GM11168 (cell line): ENCODE data around the gene TREX2.

Experiments
- in situ Hi-C: fragments of 300-500 bp; cut with MboI; formaldehyde crosslinking; loops from one replicate; pipeline ENCODE4 v1.12.0; 2022; ENCODE audit warnings: low sequenced_read_pairs; ENCODE audit not compliant: unreplicated experiment

TREX2 gene, protein sequence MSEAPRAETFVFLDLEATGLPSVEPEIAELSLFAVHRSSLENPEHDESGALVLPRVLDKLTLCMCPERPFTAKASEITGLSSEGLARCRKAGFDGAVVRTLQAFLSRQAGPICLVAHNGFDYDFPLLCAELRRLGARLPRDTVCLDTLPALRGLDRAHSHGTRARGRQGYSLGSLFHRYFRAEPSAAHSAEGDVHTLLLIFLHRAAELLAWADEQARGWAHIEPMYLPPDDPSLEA

DNA sequence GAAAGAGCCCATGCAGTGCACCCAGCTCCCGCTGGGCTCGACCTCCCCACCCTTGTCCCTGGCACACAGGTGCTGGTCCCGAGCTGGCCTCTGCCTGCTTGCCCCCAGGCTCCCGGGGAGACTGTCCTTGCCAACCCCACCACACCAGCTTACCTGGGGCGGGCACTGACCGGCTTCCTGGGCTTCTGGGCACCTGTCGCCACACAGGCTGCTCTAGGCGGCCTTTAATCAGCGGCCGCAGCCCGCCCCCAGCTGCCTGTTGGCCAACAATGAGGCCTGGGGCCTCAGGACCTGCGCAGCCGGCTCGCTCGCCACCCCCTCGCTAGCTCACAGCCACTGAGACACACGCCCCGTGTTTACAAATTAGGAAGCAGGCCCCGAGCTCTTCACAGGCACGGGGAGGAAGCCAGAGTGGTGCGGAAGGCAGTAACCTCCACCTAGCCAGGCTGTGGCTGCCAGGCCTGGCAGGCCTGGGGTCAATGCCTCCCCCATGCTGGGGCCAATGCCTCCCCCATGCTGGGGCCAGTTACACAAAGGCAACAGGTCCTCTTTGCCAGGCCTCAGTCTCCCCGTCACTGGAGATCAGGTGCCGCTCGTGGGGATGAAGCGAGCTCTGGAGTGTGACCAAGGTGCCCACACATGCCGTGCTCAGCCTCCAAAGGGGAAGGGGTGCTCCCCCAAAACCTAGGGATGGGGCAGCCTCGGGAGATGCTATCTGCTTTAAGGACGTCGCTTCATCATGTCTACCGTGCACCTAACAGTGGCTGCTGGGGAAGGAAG, at the start of gene TREX2:
Gene TREX2, minus strand, starts transcription at position 201 of the 780 bp plus-strand sequence. CDS start 626 bp downstream, outside the sequence.
- in situ Hi-C loops: no loop called here

DNA sequence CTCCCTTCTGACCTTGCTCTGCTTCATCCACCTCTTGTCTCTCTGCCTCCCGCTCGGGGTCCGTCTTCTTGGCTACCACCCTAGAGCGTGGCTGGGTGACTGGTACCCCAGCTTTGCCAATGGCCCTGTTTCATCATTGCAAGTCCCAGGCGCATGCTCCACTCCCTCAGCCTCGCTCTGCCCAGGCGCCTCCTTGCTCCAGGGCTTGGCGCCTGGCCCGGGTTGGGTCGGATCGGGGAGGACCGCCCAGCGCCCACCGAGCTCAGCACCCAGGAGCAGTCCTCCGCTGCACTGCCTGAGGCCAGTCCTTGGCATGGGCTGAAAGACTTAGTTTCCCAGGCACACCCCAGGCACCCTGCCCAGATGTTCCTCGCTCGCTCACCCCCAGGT, 49.5 kb upstream of the TREX2 start:
- in situ Hi-C loops: no loop called here

DNA sequence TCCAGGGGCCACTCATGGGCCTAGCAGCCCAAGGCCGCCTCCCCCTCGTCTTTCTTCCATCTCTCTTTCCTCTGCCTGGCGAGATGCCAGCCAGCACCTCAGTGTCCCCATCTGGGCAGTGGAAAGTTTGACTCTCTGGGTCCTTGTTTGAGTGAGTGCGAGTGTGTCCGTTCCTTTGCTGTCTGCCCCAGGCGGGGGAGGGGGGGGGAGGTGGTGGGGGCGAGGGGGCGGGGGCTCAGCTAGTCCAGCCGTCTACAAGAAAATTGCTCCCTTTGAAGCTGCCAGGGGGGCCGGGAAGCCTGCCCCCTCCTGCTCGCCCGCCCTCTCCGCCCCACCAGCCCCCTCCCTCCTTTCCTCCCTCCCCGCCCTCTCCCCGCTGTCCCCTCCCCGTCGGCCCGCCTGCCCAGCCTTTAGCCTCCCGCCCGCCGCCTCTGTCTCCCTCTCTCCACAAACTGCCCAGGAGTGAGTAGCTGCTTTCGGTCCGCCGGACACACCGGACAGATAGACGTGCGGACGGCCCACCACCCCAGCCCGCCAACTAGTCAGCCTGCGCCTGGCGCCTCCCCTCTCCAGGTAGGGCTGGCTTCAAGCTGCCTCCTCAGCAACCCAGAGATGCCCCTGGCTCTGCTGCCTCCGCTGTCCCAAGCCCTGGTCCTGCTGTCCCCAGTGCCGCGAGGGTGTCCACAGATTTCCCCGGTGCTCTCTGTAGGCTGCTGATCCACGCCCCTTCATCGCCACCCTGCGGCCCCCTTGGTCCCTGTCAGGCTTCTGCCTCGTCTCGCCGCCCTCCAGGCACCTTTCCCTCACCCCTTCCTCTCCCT, 48.9 kb upstream of the TREX2 start, which contains the start of gene BGN:
Gene BGN, plus strand, starts transcription at position 440 of the 821 bp plus-strand sequence. CDS start 9,652 bp downstream, outside the sequence.
- in situ Hi-C loops: no loop called here

DNA sequence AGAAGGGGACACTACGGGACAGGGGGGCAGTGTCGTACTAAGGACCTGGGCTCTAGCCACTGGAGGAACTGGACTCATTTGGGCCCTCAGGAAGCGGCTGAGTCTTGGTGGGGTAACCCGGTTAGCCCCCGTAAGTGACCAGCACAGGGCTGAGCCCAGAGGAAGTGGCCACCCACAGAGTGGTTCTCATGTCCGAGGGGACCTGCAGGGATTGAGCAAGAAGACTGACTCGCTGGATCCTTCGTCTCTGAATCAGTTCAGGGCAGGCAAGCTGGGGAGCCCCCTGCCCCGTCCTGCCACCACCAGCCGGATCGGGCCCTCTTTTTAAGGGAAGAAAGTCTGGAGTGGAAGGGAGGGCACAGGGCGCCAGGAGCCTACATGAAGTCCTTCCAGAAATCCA, 48.2 kb upstream of the TREX2 start:
- in situ Hi-C loops: no loop called here

DNA sequence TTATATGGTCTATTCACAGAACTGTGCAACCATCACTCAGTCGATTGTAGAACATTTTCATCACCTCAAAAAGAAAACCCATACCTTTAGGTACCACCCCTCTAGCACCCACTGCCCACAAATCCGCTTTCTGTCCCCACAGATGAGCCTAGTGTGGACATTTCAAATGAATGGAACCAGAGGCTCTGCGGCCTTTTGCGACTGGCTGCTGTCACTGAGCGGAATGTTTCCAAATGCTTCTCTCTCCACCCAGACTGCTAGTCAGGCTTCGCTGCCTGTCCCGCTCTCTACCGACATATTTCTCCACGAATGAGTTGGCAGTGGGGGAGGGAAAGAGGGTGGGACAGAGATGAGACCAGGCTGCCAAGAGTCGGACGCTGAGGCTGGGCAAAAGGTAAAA, 47.2 kb upstream of the TREX2 start:
- in situ Hi-C loops: no loop called here

DNA sequence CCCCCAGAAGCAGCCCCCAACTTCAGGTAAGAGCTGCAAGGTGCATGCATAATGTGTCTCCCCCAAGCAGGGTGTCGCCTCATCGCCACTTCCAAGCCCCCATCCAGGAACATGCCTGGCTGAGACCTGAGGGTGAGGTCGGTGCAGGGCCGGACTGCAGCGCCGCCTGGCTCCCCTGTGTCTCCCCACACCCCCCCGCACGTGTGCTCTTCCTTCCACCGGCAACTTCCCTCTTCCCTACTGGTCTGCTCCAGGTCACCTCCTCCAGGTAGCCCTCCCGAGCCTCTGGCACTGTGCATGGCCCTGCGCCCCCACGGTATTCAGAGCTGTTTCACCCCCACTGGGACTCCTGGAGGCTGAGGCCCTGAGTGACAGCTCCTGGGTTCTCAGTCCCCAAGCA, 46.7 kb upstream of the TREX2 start:
- in situ Hi-C loops: no loop called here

DNA sequence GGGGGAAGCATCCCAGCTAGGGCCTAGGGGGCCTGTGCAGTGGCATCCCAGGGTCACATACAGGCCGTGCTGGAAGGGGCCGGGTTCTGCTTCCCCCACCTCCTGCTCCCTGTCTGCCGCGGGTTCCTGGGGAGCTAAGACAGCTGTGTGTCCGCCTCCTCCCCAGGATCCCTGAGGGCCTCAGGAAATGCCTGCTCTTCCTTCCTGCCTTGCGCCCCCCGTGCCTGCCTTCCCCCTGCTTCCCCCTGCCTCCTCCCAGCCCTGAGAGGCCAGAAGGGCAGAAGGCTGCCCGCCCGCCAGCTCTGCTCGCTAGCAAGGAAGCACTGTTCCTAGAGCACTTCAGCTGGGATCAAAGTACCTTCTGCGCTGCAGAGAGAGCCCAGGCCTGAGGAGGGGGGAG, 46.1 kb upstream of the TREX2 start:
- in situ Hi-C loops: no loop called here

DNA sequence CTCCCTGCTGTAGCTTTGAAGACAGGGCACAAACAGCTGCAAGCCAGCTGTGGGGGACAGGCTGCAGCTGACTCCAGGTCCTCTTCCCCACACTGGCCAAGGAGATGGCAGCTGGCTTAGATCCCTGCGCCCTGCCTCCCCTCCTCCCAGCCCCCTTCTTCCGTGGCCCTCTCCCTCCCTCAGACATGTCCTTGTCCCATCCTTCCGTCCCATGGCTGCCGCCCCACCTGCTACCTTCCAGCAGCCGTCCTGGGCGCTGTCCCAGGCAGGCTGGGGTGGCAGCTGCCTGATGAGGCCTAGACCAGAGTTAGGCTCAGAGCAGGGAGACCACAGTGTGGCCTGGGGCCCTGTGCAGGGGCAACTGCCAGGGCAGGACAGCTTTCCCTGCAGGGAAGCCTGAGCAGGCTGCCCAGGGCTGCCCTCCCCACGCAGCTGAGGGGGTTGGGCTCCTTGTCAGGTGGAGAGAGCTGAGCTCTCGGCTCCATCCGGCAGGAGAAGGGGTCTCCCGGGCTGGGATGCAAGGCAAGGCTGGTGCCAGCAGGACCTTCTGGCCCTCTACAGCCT, 45.6 kb upstream of the TREX2 start:
- in situ Hi-C loops: no loop called here

DNA sequence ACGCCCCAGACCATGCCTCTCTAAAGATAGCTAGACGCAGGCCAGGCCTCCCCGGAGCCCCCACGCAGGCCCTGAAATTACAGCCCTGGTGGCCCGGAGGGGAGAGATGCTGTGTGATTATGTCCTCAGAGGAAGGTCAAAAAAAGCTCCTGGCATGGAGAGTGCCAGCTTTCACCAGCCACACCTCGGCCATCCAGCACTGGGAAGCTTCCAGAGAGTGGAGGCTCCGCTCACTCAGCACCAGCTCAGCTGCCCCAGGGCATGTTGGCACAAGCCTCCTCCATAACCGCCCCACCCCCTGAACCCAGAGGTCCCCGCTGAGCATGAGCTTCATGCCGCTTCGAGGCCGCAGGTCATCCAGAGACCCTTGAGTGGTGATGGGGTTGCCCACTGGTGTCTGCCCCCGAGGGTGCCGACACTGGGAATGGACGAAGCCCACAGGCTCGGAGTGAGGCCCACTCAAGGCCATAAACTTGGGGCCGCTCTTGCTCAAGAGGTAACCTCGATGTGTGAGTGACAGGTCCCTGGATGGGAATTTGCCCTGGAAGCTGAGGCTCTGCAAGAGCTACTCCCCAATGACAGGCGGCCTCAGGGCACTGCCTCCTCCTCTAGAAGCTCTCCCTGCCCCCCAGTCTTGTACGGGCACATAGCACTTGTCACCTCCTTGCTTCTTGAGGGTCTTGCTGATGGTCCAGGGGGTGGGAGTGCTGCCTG, 44.5 kb upstream of the TREX2 start:
- in situ Hi-C loops: no loop called here

DNA sequence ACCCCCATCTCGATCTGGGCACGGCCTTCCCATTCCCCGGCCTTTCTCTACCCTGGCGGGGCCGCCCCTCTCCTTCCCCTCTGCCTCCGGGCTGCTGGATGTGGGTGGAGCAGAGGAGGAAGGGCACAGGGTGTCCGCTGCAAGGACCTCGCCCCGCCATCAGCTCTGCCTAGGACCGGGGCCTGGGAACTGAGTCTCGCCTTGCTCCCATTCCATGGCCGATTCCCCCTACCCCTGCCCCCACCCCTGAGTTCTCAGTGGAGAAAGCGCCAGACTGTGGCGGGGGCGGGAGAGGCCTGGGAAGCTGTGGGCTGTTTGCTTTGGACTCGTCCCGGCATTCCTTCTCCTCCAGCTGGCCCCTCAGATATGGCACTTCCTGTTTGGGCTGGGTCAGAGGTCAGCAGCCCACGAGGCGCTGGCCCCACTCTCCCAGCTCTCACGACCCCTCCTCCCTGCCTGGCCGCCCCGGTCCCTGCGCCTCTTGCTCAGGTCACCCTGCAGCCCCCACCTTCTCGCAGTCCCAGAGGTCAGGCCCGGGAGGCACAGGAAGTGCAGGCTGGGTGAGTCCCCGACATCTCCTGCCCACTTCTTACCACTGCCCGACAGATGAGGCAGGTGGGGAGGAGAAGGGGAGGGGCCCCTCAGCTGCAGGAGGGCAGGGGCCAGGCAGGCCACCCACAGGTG, 42.5 kb upstream of the TREX2 start:
- in situ Hi-C loops: no loop called here

DNA sequence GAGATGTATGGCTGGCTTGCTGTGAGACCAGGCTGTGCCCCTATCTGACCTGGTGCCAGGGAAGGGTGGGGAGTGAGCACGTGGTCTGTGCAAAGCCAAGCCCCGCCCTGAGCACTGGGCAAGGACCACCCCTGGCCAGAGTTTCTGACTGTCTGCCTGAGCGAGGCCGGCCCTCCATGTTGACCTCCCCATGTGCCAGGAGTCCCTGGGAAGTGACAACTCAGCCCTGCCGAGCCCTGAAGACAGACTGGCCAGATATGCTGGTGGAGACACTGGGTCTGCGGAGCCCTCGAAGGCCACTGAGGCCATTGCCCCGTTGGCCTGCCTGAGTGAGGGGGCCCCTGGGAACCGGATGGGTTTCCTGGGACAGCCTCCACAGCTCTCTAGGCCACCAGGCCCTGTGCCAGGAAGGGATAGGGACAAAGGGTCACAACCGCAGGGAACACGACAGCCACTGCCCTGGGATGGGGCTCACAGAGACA, 41.8 kb upstream of the TREX2 start:
- in situ Hi-C loops: no loop called here

DNA sequence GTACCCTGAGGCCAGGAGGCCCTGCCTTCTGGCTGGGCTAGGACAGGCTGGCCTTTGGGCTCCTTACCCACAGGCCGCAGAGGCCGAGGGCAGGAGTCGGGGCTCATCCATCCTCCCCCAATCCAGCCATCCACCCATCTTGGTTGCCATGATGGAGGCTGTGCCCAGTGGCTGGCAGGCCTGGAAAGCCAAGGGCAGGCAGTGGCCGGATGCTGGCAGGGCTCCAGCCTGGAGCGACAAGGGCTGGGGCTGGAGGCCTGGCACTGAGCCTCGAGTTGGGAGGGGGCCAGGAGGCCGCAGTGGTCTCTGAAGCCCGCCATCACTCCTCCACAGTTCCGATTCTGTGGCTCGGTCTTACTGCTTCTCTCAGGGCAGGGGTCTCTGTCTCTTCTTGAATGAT, 40.3 kb upstream of the TREX2 start:
- in situ Hi-C loops: no loop called here

DNA sequence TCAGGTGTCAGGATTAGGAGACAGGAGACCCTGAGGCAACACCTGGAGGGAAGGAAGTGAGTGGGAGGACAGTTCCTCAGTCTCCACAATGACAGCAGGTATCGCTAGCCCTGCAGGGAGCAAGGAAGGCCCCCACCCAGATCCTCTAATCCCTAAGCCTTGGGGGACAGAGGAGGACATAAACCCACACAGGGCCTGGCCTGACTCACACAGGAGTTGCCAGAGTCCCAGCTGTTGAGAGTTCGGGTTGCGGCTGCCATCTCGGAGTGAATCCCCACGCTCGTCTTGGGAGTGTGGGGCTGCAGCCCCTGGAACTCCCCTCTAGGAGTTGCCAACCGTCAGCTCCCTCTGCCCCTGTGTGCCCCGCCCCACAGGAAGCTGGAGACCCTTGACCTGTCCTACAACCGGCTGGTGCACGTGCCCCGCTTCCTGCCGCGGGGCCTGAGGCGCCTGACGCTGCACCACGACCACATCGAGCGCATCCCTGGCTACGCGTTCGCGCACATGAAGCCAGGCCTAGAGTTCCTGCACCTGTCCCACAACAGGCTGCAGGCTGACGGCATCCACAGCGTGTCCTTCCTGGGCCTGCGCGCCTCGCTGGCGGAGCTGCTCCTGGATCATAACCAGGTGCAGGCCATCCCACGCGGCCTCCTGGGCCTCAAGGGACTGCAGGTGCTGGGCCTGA, 39.7 kb upstream of the TREX2 start:
- in situ Hi-C loops: no loop called here

DNA sequence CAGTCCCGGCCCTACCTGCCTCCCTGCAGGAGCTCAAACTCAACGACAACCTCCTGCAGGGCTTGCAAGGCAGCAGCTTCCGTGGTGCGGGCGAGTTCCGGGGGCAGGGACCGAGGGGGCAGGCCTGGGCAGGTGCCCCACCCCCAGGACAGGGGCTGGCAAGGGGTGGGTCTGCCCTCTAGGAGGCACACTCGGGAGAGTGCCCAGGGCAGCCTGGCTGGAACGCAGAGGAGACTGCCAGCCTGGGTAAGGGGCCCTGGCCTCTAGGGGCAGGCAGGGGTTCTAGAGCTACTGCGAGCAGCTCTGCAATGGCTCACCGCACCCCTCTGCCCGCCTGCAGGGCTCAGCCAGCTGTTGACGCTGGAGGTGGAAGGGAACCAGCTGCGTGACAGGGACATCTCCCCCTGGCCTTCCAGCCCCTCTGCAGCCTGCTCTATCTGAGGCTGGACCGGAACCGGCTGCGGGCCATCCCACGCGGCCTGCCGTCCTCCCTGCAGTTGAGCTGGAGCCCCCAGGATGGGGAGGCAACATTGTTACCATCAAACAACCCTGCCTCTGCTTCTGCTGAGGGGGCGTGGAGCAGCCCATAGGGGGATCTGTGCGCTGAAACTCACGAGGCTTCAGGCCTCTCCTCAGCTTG, 36.6 kb upstream of the TREX2 start:
- in situ Hi-C loops: no loop called here

DNA sequence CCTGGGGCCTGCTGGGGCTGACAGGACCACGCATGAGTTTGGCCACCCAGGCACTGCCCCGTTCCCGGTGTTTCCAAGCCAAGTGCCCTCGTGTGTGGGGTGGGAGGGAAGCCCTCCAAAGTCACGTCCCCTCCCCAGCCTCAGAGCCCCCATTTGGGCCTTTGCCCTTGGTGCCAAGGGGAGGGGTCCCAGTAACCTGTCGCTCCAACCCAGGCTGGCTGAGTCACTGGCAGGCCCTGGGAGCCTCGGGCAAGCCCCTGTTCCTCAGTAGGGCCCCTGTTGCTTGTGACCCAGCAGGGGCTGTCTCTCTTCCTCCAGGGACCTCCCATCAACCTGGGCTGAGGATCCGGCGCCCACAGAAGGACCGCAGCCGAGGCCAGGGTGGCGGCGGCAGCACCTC, 35.2 kb upstream of the TREX2 start:
- in situ Hi-C loops: no loop called here

DNA sequence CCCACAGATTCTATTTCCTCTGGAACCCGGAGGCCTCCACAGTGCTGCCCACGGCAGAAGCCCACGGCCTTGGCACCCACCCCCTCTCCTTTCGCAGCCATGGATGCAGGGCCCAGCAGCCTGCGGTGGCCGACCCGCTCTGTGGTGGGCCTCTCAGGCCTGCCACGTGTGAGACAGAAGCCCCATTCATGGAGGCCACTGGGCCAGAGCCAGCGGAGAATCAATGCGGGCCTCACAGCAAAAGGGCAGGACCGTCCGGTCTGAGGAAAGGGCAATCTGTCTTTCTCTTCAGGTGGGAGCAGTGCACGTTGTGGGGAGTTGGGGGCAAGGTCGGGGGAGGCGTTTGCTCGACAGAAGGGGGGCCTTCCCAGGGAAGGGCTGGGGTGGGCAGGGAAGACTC, 32.9 kb upstream of the TREX2 start:
- in situ Hi-C loops: no loop called here

DNA sequence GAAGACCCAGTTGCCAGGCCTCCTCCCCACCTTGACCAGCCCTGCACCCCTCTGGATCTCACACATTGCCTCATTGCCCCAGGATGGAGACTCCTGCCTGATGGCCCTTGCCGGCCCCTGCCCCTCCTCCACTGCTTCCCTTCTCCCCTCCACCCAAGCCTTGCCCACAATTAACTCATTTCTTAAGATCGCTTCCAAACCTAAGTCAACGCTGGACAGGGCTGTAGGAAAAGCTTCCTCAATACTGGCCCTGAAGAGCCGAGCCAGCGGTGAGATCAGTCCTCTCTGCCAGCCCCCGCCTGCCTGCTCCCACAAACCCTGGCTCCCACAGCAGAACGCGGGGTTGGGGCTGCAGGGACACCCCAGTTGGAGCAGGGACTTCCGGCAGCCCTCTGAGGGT, 32.0 kb upstream of the TREX2 start:
- in situ Hi-C loops: no loop called here

DNA sequence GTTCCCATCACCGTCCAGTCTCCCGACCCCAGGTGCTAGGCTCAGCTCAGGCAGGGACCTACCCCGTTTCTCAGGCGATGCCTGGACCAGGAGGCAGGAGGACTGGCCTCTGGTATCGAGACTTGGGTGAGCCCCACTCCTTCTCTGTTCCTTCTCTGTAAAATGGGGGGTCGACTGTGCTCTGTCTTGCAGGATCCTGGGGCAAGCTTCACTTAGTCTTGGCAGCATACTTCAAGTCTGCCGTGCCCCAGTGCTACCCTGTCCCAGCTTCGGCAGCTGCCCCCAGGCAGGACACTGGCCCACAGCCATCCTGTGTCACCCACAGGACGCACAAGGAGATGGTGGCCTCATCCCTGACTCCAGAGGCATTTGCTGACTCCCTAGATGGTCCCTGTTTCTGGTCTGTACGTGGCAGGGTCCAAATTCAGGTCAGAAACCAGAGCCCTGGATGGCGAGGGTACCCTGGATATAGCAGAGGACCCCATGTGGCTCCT, 31.6 kb upstream of the TREX2 start:
- in situ Hi-C loops: no loop called here
